ENCODE results near the gene MRTFA.

MRTFA gene

GRCh38 chr22:40408718-40409612 lies 227.6 kb downstream of the MRTFA start:
- H3K4me1 ChIP-seq (ENCODE audit: insufficient read depth, low read length) = no peaks in the 10 kb centered on the region
- H3K27ac ChIP-seq (ENCODE audit: low read depth, low read length) = no peak overlapping the region
- H3K36me3 ChIP-seq (ENCODE audit: insufficient read depth, low read length) = peaks cover 62% of the 10 kb centered on the region
- H3K9ac ChIP-seq (ENCODE audit: low read length) = no peak overlapping the region
- no peak overlapping the region for H3K4me3 ChIP-seq (ENCODE audit: low read depth in 1 of 2, low read length in 2 of 2)
- H3K9me3 ChIP-seq (ENCODE audit: low read length) = no peaks in the 10 kb centered on the region
- no peaks in the 10 kb centered on the region for H3K27me3 ChIP-seq (ENCODE audit: control insufficient read depth in 1 of 2, insufficient read depth in 2 of 2, low read length in 2 of 2)

GRCh38 chr22:40407831-40408717 lies 228.4 kb downstream of the MRTFA start:
- Histone ChIP-seq H3K9me3 (ENCODE audit: low read length) (no peaks in the 10 kb centered on the region), H3K36me3 (ENCODE audit: insufficient read depth, low read length) (peaks cover 70% of the 10 kb centered on the region), H3K4me3 (ENCODE audit: low read depth in 1 of 2, low read length in 2 of 2) (no peak overlapping the region), H3K27me3 (ENCODE audit: control insufficient read depth in 1 of 2, insufficient read depth in 2 of 2, low read length in 2 of 2) (no peaks in the 10 kb centered on the region), H3K27ac (ENCODE audit: low read depth, low read length) (no peak overlapping the region), H3K9ac (ENCODE audit: low read length) (no peak overlapping the region), H3K4me1 (ENCODE audit: insufficient read depth, low read length) (no peaks in the 10 kb centered on the region)

DNA sequence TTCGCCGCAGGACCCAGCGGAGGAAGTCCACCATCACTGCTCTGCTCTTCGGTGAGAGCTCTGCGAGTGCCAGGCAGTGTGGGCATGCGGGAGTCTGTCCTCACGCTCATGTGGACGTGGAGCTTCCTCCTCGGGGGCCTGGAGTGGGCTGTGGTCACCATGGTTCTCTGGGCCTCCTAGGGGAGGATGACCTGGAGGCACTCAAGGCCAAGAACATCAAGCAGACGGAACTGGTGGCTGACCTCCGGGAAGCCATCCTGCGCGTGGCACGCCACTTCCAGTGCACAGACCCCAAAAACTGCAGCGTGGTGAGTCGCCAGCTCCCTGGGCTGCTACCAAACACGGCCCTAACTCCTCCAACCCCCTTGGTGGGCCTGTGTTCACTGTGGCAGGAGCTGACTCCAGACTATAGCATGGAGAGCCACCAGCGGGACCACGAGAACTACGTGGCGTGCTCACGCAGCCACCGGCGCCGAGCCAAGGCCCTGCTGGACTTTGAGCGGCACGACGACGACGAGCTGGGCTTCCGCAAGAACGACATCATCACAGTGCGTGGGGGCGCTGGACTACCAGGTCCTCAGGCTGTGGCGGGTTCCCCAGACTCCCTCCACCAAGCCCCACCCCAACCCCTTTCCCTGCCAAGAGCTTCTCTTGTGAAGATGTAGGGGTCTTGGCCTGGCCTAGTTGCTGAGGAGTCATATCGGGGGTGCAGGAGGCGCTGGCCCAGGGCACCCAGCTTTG lies 229.3 kb downstream of the MRTFA start:
- no peaks in the 10 kb centered on the region for H3K4me1 ChIP-seq (ENCODE audit: insufficient read depth, low read length)
- peaks cover 71% of the 10 kb centered on the region for H3K36me3 ChIP-seq (ENCODE audit: insufficient read depth, low read length)
- H3K9ac ChIP-seq (ENCODE audit: low read length) = no peak overlapping the region
- no peak overlapping the region for H3K27ac ChIP-seq (ENCODE audit: low read depth, low read length)
- H3K27me3 ChIP-seq (ENCODE audit: control insufficient read depth in 1 of 2, insufficient read depth in 2 of 2, low read length in 2 of 2) = no peaks in the 10 kb centered on the region
- H3K9me3 ChIP-seq (ENCODE audit: low read length) = no peaks in the 10 kb centered on the region
- H3K4me3 ChIP-seq (ENCODE audit: low read depth in 1 of 2, low read length in 2 of 2) = no peak overlapping the region

GRCh38 chr22:40406063-40406890 lies 230.2 kb downstream of the MRTFA start:
- Histone ChIP-seq H3K4me1 (ENCODE audit: insufficient read depth, low read length) (no peaks in the 10 kb centered on the region), H3K4me3 (ENCODE audit: low read depth in 1 of 2, low read length in 2 of 2) (no peak overlapping the region), H3K27ac (ENCODE audit: low read depth, low read length) (no peak overlapping the region), H3K9me3 (ENCODE audit: low read length) (no peaks in the 10 kb centered on the region), H3K9ac (ENCODE audit: low read length) (no peak overlapping the region), H3K36me3 (ENCODE audit: insufficient read depth, low read length) (peaks cover 75% of the 10 kb centered on the region), H3K27me3 (ENCODE audit: control insufficient read depth in 1 of 2, insufficient read depth in 2 of 2, low read length in 2 of 2) (no peaks in the 10 kb centered on the region)

DNA sequence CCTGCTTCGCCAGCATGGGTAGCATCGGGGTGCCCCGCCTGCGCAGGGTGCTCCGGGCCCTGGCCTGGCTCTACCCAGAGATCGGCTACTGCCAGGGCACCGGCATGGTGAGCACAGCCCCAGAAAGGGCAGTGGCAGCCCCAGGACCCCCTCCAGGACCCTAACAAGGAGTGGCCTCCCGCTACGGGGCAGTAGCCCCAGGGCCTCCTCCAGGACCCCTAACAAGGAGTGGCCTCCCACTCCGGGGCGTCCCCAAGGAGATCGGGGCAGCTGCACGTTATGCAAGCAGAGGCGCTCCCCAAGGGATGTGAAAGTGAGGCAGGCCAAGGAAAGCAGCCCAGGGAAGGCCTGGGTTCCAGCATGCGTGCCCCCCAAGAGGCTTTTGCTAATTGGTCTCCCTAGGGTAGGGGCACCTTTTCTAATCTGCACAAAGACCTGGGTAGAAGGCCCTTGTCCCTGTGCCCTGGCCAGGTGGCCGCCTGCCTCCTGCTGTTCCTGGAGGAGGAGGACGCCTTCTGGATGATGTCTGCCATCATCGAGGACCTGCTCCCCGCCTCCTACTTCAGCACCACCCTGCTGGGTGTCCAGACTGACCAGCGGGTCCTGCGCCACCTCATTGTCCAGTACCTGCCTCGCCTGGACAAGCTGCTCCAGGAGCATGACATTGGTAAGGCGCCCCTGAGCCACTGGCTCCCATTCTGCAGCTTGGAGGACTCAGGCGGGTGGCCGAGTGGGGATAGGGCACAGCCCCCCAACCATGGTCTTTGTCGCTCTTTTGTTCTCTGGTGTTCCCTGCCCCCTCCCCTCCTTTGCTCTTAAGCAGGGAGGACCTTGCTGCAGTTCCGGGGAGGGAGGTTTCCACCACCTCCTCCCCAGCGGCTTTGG lies 231.1 kb downstream of the MRTFA start:
- peaks cover 66% of the 10 kb centered on the region for H3K36me3 ChIP-seq (ENCODE audit: insufficient read depth, low read length)
- H3K9me3 ChIP-seq (ENCODE audit: low read length) = no peaks in the 10 kb centered on the region
- no peak overlapping the region for H3K9ac ChIP-seq (ENCODE audit: low read length)
- H3K4me1 ChIP-seq (ENCODE audit: insufficient read depth, low read length) = no peaks in the 10 kb centered on the region
- no peak overlapping the region for H3K4me3 ChIP-seq (ENCODE audit: low read depth in 1 of 2, low read length in 2 of 2)
- H3K27me3 ChIP-seq (ENCODE audit: control insufficient read depth in 1 of 2, insufficient read depth in 2 of 2, low read length in 2 of 2) = no peaks in the 10 kb centered on the region
- no peak overlapping the region for H3K27ac ChIP-seq (ENCODE audit: low read depth, low read length)

GRCh38 chr22:40404251-40405177 lies 232.0 kb downstream of the MRTFA start:
- H3K4me1 ChIP-seq (ENCODE audit: insufficient read depth, low read length) = no peaks in the 10 kb centered on the region
- no peaks in the 10 kb centered on the region for H3K27me3 ChIP-seq (ENCODE audit: control insufficient read depth in 1 of 2, insufficient read depth in 2 of 2, low read length in 2 of 2)
- H3K9me3 ChIP-seq (ENCODE audit: low read length) = no peaks in the 10 kb centered on the region
- no peak overlapping the region for H3K27ac ChIP-seq (ENCODE audit: low read depth, low read length)
- peaks cover 58% of the 10 kb centered on the region for H3K36me3 ChIP-seq (ENCODE audit: insufficient read depth, low read length)
- H3K4me3 ChIP-seq (ENCODE audit: low read depth in 1 of 2, low read length in 2 of 2) = no peak overlapping the region
- H3K9ac ChIP-seq (ENCODE audit: low read length) = no peak overlapping the region

- Histone ChIP-seq H3K9ac (ENCODE audit: low read length) (no peak overlapping the region), H3K27me3 (ENCODE audit: control insufficient read depth in 1 of 2, insufficient read depth in 2 of 2, low read length in 2 of 2) (no peaks in the 10 kb centered on the region), H3K4me3 (ENCODE audit: low read depth in 1 of 2, low read length in 2 of 2) (no peak overlapping the region), H3K9me3 (ENCODE audit: low read length) (no peaks in the 10 kb centered on the region), H3K36me3 (ENCODE audit: insufficient read depth, low read length) (peaks cover 58% of the 10 kb centered on the region), H3K4me1 (ENCODE audit: insufficient read depth, low read length) (no peaks in the 10 kb centered on the region), H3K27ac (ENCODE audit: low read depth, low read length) (no peak overlapping the region)
Observed at GRCh38 chr22:40403651-40404050, 232.9 kb downstream of the MRTFA start.

DNA sequence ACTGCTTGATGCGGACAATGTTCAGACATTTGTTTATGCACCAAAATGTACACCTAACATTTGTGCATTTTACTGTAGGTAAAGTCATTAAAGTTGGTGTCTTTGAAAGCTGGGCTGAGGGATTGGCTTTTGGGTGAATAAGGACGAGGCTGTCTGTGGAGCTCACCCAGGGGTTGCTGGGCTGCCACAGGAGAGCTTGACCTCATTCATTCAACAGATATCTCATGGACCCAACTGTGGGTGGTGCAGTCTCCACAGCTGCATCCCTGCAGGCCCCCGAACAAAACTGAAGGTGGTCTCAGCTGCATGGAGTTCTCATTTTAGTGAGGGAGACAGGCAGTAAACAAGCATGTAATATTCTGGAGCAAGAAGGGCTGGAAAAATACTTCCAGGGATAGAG lies 233.4 kb downstream of the MRTFA start:
- Histone ChIP-seq H3K27me3 (ENCODE audit: control insufficient read depth in 1 of 2, insufficient read depth in 2 of 2, low read length in 2 of 2) (no peaks in the 10 kb centered on the region), H3K27ac (ENCODE audit: low read depth, low read length) (no peak overlapping the region), H3K36me3 (ENCODE audit: insufficient read depth, low read length) (peaks cover 58% of the 10 kb centered on the region), H3K9me3 (ENCODE audit: low read length) (no peaks in the 10 kb centered on the region), H3K4me1 (ENCODE audit: insufficient read depth, low read length) (no peaks in the 10 kb centered on the region), H3K4me3 (ENCODE audit: low read depth in 1 of 2, low read length in 2 of 2) (no peak overlapping the region), H3K9ac (ENCODE audit: low read length) (no peak overlapping the region)

GRCh38 chr22:40401981-40402406 lies 234.5 kb downstream of the MRTFA start:
- Histone ChIP-seq H3K4me3 (ENCODE audit: low read depth in 1 of 2, low read length in 2 of 2) (no peak overlapping the region), H3K36me3 (ENCODE audit: insufficient read depth, low read length) (peaks cover 51% of the 10 kb centered on the region), H3K4me1 (ENCODE audit: insufficient read depth, low read length) (no peaks in the 10 kb centered on the region), H3K9me3 (ENCODE audit: low read length) (no peaks in the 10 kb centered on the region), H3K27ac (ENCODE audit: low read depth, low read length) (no peak overlapping the region), H3K27me3 (ENCODE audit: control insufficient read depth in 1 of 2, insufficient read depth in 2 of 2, low read length in 2 of 2) (no peaks in the 10 kb centered on the region), H3K9ac (ENCODE audit: low read length) (no peak overlapping the region)

Measured in muscle layer of colon (tissue), 2 donors.